WERI-Rb-1 (cell line): ENCODE measurements around the gene JAKMIP2.

ENCODE experiments used
- DNase-seq: peaks from one replicate; pipeline ENCODE4 v3.0.0-alpha.2; 2020
- H3K27ac ChIP-seq: fragments of 250-450 bp; sonication (Bioruptor Pico); 2 replicates; pipeline ENCODE4 v1.5.1; 2020; ENCODE audit warnings: mild to moderate bottlenecking, moderate library complexity
- H3K27me3 ChIP-seq: fragments of 250-450 bp; sonication (Bioruptor Pico); 2 replicates; pipeline ENCODE4 v1.5.1; 2021; ENCODE audit warnings: mild to moderate bottlenecking, low read depth, moderate library complexity; ENCODE audit not compliant: insufficient read depth, severe bottlenecking
- H3K36me3 ChIP-seq: fragments of 250-450 bp; sonication (Bioruptor Pico); 2 replicates; pipeline ENCODE4 v1.5.1; 2020; ENCODE audit warnings: mild to moderate bottlenecking, moderate library complexity
- H3K4me3 ChIP-seq: 2 replicates; pipeline ENCODE4 v1.5.1; 2011; ENCODE audit warnings: low read depth, mild to moderate bottlenecking, control low read depth, low read length
- H3K9me3 ChIP-seq: fragments of 250-450 bp; sonication (Bioruptor Pico); 2 replicates; pipeline ENCODE4 v1.5.1; 2021; ENCODE audit warnings: mild to moderate bottlenecking, moderate library complexity; ENCODE audit not compliant: severe bottlenecking
- CTCF ChIP-seq: IDR thresholded peaks from 2 replicates; pipeline ENCODE4 v1.5.1; 2011; ENCODE audit warnings: low read depth, mild to moderate bottlenecking, control low read depth, inconsistent platforms, low read length

JAKMIP2 gene

DNA sequence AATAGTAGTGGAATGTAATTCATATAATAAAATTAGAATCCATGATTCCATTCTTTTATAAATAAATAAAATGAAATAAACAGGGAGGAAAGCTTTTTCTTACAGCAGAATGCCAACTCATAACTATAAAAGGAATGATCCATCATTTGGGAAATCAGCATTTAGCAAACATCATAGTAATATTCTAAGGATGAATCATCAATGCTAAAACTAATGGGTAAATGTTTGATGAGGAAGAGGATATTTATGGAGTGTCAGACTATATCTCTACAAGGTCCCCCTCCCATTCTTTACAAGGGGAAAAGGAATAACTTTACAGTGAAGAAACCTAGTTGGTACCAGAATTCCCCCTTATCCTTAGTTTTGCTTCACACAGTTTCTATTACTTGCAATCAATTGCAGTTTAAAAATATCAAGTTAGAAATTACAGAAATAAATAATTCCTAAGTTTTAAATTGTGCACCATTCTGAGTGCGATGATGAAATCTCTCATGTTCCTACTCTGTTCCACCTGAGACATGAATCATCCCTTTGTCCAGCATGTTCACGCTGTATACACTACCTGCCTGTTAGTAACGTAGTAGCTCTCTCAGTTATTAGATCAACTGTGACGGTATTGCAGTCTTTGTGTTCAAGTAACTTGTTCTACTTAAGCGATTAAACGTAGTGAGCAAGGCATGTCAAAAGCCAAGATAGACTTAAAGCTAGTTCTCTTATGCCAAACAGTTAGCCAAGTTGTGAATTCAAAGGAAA is 14.2 kb upstream of the JAKMIP2 start:
- Histone ChIP-seq H3K9me3 (no peaks in the 10 kb centered on the region), H3K36me3 (no peaks in the 10 kb centered on the region), H3K4me3 (no peak overlapping the region), H3K27me3 (no peaks in the 10 kb centered on the region), H3K27ac (no peak overlapping the region)
- DNase-seq: no peak
- no peak for TF ChIP-seq CTCF

DNA sequence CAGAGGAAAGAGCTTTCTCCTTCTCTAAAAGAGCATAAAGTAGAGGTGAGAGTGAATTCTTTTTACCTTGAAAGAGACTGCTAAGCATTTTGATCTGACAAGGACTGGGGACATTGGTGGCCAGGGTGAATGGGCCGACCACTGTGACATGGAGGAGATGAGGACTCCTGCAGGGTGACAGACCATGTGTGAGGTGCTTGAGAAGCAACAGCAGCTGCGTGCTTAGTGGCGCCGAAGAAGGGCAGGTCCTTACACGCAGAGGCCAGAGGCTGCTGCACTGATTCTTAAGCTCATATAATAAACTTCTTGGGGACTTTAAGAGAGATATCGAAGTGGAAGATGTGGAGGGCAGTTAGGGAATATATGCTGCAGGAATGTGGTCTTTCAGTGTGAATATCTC is 8.7 kb upstream of the JAKMIP2 start:
- H3K4me3 ChIP-seq: no peak overlapping the region
- H3K36me3 ChIP-seq: no peaks in the 10 kb centered on the region
- H3K9me3 ChIP-seq: no peaks in the 10 kb centered on the region
- DNase-seq: peak; percentile 12
- no peaks in the 10 kb centered on the region for H3K27me3 ChIP-seq
- no peak for TF ChIP-seq CTCF
- H3K27ac ChIP-seq: no peak overlapping the region

DNA sequence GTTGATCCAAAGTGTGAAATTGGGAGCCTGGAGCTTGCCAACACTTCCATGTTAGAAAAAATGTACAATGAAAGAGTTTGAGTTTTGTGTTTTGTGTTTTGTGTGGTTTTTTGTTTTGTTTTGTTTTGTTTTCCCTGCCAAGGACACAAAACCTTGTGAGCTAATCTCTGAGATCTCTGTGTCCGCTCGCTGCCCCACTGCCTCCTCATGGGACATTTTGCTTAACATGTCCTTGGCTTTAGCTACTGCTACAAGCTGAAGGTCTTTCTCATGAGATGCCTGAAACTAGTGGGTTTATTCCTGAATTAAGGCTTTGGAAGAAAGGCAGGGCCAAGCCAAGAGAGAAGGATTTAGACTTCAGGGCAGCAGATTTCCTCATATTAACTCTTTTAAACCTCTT is 7.3 kb upstream of the JAKMIP2 start:
- no peak for DNase-seq
- no peaks in the 10 kb centered on the region for H3K27me3 ChIP-seq
- H3K36me3 ChIP-seq: no peaks in the 10 kb centered on the region
- no peak overlapping the region for H3K27ac ChIP-seq
- H3K4me3 ChIP-seq: no peak overlapping the region
- H3K9me3 ChIP-seq: no peaks in the 10 kb centered on the region
- TF ChIP-seq CTCF: no peak

DNA sequence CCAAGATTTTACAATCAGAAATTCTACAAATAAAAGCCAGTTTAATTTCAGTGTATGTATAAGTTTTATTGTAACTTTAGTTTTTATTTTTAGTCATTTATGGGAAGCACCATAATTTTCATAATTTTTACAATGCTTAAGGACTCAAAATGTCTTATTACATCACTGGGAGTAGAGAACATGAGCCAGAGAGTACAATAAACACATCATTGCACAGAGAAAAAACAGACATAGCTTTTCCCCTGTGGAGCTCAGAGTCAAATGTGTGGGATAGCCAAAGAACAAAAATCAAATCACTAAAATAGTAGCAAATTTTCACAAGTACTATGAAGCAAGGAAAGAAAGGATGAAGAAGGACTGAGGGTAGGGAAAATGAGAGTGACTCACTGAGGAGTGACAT is 5.5 kb upstream of the JAKMIP2 start:
- no peaks in the 10 kb centered on the region for H3K27me3 ChIP-seq
- H3K9me3 ChIP-seq: no peaks in the 10 kb centered on the region
- H3K36me3 ChIP-seq: no peaks in the 10 kb centered on the region
- no peak for TF ChIP-seq CTCF
- H3K27ac ChIP-seq: no peak overlapping the region
- H3K4me3 ChIP-seq: no peak overlapping the region
- DNase-seq: no peak

DNA sequence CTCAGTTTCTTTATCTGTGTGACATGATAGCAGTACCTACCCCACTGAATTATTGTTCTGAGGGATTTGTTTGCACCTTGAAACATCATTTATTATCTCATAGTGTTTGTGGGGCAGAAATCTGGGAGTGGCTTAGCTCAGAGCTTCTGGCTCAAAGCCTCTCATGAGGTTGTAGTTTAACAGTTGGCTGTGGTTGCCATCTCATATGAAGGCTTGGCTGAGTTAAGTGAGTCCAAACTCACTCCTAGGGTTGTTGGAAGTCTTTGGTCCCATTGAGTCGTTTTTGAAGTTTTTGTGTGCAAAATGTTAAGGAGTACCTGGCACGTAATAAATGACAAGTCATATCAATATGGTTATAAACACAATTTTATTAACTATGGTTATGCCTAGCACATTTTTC is 3.6 kb upstream of the JAKMIP2 start:
- Histone ChIP-seq H3K27ac (no peak overlapping the region), H3K4me3 (no peak overlapping the region), H3K9me3 (no peaks in the 10 kb centered on the region), H3K27me3 (no peaks in the 10 kb centered on the region), H3K36me3 (no peaks in the 10 kb centered on the region)
- no peak for TF ChIP-seq CTCF
- DNase-seq: no peak
